LNCaP clone FGC (cell line): ENCODE results near the gene MET.

Experiments
- DNase-seq: peaks from one replicate; pipeline ENCODE4 v3.0.0-alpha.2; 2011; ENCODE audit warnings: low read depth
- H3K4me3 ChIP-seq: 2 replicates; pipeline ENCODE4 v1.5.1; 2011; ENCODE audit warnings: mild to moderate bottlenecking, low read depth, low read length, control low read depth
- CTCF ChIP-seq: IDR thresholded peaks from 2 replicates; pipeline ENCODE4 v1.5.1; 2012; ENCODE audit warnings: mild to moderate bottlenecking; ENCODE audit not compliant: control insufficient read depth, insufficient read depth; ENCODE audit errors: extremely low read depth

Gene MET

DNA sequence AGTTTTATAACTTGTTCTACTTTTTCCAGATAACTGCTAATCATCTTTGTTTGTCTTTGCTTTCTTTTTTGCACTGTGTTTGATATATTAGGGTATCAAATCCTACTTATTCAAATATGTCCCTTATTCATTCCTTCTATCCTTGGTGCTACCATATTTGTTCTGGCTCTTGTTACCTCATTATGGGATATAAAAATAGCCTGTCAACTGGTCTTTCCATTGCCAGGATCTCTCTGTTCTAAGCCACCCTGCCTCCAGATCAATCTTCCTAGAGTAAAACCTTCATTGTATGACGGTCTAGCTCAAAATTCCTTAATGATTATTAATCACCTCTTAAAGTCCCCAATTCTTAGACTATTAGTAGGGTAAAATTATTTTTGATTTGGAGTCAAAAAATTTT is 25.2 kb downstream of the MET start:
- no peak overlapping the region for H3K4me3 ChIP-seq
- no peak for TF ChIP-seq CTCF
- DNase-seq = no peak

- no peak for DNase-seq
- H3K4me3 ChIP-seq = no peak overlapping the region
- TF ChIP-seq CTCF = no peak
Observed at GRCh38 chr7:116697761-116698160, 25.8 kb downstream of the MET start.

GRCh38 chr7:116698396-116698795 is 26.4 kb downstream of the MET start:
- no peak for DNase-seq
- no peak for TF ChIP-seq CTCF
- no peak overlapping the region for H3K4me3 ChIP-seq

DNA sequence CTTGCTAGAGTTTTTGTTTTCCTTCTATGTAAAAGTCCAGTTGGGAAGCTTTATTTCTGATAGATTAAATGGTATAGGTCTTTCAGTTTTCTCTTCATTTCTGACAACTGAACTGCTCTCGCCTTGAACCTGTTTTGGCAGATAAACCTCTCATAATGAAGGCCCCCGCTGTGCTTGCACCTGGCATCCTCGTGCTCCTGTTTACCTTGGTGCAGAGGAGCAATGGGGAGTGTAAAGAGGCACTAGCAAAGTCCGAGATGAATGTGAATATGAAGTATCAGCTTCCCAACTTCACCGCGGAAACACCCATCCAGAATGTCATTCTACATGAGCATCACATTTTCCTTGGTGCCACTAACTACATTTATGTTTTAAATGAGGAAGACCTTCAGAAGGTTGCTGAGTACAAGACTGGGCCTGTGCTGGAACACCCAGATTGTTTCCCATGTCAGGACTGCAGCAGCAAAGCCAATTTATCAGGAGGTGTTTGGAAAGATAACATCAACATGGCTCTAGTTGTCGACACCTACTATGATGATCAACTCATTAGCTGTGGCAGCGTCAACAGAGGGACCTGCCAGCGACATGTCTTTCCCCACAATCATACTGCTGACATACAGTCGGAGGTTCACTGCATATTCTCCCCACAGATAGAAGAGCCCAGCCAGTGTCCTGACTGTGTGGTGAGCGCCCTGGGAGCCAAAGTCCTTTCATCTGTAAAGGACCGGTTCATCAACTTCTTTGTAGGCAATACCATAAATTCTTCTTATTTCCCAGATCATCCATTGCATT is 27.1 kb downstream of the MET start:
- no peak for TF ChIP-seq CTCF
- DNase-seq = no peak
- no peak overlapping the region for H3K4me3 ChIP-seq

DNA sequence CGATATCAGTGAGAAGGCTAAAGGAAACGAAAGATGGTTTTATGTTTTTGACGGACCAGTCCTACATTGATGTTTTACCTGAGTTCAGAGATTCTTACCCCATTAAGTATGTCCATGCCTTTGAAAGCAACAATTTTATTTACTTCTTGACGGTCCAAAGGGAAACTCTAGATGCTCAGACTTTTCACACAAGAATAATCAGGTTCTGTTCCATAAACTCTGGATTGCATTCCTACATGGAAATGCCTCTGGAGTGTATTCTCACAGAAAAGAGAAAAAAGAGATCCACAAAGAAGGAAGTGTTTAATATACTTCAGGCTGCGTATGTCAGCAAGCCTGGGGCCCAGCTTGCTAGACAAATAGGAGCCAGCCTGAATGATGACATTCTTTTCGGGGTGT is 27.7 kb downstream of the MET start:
- no peak for DNase-seq
- no peak for TF ChIP-seq CTCF
- no peak overlapping the region for H3K4me3 ChIP-seq

DNA sequence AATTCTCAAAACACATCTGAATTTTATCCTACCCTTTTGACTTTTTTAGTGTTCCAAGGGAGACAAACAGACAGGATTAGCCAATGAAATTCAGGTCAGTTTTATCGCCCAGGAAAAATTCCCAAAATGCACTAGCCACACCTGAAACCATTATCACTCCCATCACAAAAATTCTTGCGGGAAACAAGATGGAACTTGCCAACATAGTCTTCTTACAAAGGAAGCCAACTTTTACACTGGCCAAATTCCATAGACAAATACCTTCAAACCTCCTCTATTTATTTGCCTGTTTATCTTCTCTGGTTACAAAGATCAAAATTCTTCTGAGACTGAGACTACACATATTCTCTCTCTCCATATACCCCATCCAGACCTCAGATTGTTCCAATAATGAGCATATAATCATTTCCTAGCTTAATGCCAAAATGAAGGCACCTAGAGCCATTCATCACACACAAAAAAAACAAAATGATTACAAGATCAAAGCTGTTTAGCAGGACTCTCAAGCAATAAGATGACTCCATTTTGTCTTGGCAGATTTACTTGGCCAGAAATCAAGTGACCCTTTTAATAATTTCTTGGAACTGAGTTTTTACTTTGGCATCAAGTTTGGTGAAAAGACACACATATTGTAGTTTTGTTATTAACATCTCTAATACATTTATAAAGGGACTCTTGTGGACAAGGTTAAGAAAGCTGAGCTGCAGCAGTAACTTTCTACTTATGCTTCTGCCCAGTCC is 30.2 kb downstream of the MET start:
- H3K4me3 ChIP-seq = no peak overlapping the region
- no peak for DNase-seq
- no peak for TF ChIP-seq CTCF
